ENCODE results near the gene CLCN1.
"Not testable (repeated sequence)": the region's sequence is repeated elsewhere in the genome, so short reads cannot be mapped to it uniquely, and the experiment has no call there.

CLCN1 gene

GRCh38 chr7:143384661-143385631, 69.0 kb downstream of the CLCN1 start:
- DNase-seq (ENCODE audit: low read depth): no peak

GRCh38 chr7:143385891-143386781, 70.2 kb downstream of the CLCN1 start:
- DNase-seq (ENCODE audit: low read depth): no peak

GRCh38 chr7:143387156-143387975, 71.5 kb downstream of the CLCN1 start:
- no peak for DNase-seq (ENCODE audit: low read depth)

GRCh38 chr7:143388051-143388450, 72.1 kb downstream of the CLCN1 start:
- no peak for DNase-seq (ENCODE audit: low read depth)

DNA sequence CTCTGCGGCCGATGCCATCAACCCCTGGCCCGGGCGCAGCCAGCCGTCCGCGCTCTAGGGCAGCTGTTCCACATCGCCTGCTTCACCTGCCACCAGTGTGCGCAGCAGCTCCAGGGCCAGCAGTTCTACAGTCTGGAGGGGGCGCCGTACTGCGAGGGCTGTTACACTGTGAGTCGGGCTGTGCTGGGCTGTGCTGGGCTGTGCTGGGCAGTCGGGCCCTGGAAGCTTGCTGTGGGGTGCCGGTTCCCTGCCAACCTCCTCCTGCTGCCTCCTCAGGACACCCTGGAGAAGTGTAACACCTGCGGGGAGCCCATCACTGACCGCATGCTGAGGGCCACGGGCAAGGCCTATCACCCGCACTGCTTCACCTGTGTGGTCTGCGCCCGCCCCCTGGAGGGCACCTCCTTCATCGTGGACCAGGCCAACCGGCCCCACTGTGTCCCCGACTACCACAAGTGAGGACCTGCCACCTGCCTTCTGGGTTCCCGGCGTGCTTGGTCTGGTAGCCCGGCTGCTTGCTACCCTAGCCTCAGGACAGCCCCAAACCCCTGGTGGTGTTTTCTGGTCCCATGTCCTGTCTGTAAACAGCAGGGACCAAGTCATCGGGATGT, 72.7 kb downstream of the CLCN1 start:
- no peak for DNase-seq (ENCODE audit: low read depth)

- no peak for DNase-seq (ENCODE audit: low read depth)
These were observed 73.6 kb downstream of the CLCN1 start for GRCh38 chr7:143389316-143390103.

DNA sequence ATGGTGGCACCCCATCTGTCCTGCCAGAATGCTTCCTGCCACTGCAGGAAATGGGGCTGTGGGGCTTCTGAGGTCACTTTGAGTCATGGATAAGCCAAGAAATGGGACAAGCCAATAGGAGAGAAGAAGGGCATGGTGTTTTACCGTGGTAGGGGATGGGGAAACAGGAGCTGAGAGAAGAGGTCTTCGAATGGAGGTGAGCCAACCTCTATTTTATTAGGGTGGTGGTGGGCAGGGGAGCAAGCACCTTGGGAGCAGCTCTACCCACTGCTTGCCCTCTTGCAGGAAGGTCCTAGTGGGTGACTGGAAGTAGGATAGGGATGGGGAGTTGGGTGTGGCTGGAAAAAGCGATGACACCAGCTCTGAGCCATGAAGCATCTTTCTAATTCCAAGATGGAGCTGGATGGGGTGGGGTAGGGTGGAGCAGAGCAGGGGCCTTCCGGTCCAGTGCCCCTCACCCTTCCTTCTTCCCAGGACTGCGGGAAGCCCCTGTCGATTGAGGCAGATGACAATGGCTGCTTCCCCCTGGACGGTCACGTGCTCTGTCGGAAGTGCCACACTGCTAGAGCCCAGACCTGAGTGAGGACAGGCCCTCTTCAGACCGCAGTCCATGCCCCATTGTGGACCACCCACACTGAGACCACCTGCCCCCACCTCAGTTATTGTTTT, 74.3 kb downstream of the CLCN1 start:
- DNase-seq (ENCODE audit: low read depth): no peak

DNA sequence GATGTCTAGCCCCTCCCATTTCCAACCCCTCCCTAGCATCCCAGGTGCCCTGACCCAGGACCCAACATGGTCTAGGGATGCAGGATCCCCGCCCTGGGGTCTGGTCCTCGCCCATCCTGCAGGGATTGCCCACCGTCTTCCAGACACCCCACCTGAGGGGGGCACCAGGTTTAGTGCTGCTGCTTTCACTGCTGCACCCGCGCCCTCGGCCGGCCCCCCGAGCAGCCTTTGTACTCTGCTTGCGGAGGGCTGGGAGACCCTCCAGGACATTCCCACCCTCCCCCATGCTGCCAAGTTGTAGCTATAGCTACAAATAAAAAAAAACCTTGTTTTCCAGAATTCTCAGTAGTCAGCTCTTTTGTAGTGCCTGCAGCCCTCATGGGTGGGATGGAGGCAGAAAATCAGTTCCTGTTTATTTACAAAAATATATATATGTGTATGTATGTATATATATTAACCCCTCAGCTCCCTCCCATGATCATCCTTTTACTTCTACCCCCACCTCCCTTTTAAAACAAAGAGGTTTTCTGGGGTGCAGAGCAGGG, 74.9 kb downstream of the CLCN1 start:
- DNase-seq (ENCODE audit: low read depth): no peak

DNA sequence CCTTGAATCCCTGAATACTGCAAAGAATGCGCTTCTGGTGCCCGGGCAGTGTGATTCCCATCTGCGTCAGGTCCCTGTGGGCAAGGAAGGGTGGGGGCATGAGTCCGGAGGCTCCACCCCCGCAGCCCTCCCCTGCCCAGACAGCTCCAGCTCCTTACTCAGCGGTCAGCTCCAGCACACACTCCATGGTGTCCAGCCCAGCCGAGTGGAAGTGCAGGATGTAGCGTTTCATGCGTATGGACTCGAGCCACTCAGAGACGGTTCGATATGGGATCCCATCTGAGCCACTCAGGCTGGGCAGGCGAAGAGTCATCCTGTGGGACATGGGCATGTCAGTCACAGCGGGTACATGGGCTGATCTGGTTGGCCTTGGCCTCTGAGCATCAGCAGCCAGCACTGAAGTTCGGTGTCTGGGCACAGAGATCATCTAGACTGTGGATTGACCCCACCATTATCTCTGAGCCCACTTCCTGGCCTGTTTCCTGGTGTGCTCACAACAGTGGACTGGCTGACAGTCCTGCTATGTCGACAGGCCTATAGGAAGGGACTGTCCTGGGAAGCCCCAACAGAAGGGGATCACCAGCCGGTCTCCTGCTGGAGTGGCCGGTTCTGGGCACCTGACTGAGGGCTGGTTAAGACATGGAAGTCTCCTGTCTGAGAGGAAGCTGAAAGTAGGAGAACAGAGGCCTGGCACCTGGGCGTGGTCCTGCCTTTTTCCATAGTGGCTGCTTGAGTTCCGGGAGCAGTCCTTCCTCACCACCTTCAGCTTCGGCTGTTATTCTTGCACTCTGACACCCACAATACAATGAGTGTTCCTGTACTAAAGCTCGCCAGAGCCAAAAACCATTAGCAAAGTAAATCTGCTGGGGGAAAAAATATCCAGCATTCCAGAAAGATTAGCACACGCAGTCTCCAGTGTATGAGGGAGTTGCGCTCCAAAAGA, 75.8 kb downstream of the CLCN1 start:
- DNase-seq (ENCODE audit: low read depth): no peak

GRCh38 chr7:143392427-143392826, 76.5 kb downstream of the CLCN1 start:
- not testable (repeated sequence) for DNase-seq (ENCODE audit: low read depth)

DNA sequence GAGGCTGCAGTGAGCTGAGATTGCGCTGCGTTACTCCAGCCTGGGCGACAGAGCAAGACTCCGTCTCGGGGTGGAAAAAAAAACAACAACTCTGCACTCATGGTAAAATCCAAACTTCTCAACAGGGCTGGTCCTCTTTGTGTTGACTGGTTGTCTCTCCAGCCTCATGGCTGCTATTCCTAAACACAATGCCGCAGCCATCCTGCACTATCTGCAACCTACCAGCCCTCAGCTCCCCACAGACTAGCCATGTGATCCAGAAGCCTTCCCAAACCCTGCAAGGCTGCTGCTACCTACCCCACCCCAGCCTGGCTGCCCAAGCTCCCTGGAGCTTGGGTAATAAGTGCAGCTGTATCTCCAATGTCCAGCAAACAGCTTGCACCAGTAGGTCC, 77.0 kb downstream of the CLCN1 start:
- DNase-seq (ENCODE audit: low read depth): no peak

- no peak for DNase-seq (ENCODE audit: low read depth)
These were observed 77.5 kb downstream of the CLCN1 start for GRCh38 chr7:143393267-143394041.

- DNase-seq (ENCODE audit: low read depth): no peak
These were observed 78.2 kb downstream of the CLCN1 start for GRCh38 chr7:143394068-143394467.

- no peak for DNase-seq (ENCODE audit: low read depth)
These were observed 78.9 kb downstream of the CLCN1 start for GRCh38 chr7:143394777-143395176.

GRCh38 chr7:143395187-143396149, 79.6 kb downstream of the CLCN1 start:
- no peak for DNase-seq (ENCODE audit: low read depth)

DNA sequence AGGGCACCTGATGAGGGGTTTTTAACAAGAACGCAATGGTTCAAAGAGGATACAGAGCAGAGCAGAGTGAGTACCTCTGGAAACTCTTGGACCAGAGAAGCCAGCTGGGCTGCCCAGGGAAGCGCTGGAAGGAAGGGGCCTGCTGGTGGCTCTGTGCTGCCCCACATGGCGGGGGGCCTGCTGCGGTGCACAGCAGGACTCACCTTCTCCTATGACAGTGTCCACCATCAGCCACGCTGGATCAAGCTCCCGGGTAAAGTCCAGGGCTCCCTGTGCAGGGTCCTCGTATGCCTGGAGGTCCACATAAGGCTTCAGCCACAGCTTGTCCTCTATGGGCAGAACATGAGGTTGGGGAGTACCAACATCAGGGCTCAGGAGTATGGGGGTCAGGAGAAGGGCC, 80.3 kb downstream of the CLCN1 start:
- DNase-seq (ENCODE audit: low read depth): no peak

All from stimulated activated CD4-positive, alpha-beta T cell treated with anti-CD3 and anti-CD28 coated beads, Interleukin-2, amount 100 ng/mL, for 4 hours (primary cell).